DOHH2 (cell line): ENCODE measurements around the gene TIMP1.

Experiments used
- CTCF ChIP-seq: fragments of 200-600 bp; sonication (generic); IDR thresholded peaks from one replicate; pipeline ENCODE4 v1.5.1; 2014; ENCODE audit warnings: antibody characterized with exemption, mild to moderate bottlenecking, low read depth, low read length; ENCODE audit not compliant: poor library complexity, severe bottlenecking
- EZH2phosphoT487 ChIP-seq: fragments of 200-600 bp; sonication (generic); IDR thresholded peaks from 2 replicates; pipeline ENCODE4 v1.6.1; 2017; ENCODE audit warnings: borderline replicate concordance, mild to moderate bottlenecking, antibody characterized with exemption, low read length, moderate library complexity, mixed read lengths

GRCh38 chrX:47595716-47596251, 13.5 kb downstream of the TIMP1 start:
- TF ChIP-seq CTCF (no peak), EZH2phosphoT487 (no peak)
